ENCODE data around the gene KLHDC1. TPM values are rescaled to one million over a fixed set of nuclear protein-coding genes. Genes with fewer than 3 reads are reported as not detected.
A peak's percentile ranks its signal among the peaks of the same experiment; 100 is the strongest.
"Not testable (repeated sequence)": the region's sequence is repeated elsewhere in the genome, so short reads cannot be mapped to it uniquely, and the experiment has no call there.

Gene KLHDC1
- total RNA-seq, 1 donor from 2014 or later, result 2.1 TPM

DNA sequence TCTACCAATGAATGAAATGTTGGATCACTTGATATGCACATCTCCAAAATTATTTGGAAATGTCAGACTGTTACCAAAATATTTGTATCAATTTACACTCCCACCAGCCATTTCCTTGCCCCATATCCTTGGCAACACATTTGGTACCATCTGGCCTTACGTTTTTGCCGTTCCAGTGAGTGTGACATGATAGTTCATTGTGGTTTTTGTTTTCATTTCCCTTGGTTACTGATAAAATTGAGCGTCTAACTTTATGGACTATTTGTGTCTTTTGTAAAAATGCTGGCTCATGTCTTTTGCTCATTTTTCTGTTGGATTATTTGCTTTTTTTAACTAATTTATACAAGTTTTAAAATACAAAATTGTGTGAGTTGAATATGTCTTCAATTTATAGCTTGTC, 11.0 kb downstream of the KLHDC1 start:
- Mint-ChIP-seq H3K27ac (ENCODE audit: unreplicated experiment) (no peak overlapping the region), H3K36me3 (ENCODE audit: low read depth) (peaks cover 2% of the 10 kb centered on the region), H3K9me3 (no peaks in the 10 kb centered on the region), H3K27me3 (ENCODE audit: low read depth) (no peaks in the 10 kb centered on the region), H3K4me3 (no peak overlapping the region), H3K4me1 (no peaks in the 10 kb centered on the region)
- no peak for TF ChIP-seq CTCF (conservative IDR thresholded peaks at IDR 0.05)
- DNase-seq (ENCODE audit: low read depth, low spot score), result no peak

DNA sequence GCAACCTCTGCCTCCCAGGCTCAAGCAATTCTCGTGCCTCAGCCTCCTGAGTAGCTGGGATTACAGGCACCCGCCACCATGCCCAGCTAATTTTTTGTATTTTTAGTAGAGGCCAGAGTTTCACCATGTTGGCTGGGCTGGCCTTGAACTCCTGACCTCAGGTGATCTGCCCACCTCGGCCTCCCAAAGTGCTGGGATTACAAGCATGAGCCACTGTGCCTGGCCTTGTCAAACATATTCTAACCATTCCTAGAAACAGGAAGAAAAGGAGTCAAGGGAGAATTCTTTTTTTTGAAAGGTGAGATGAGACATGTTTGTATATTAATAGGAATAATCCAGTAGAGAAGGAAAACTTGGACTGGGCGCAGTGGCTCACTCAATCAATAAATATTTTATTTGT, 11.6 kb downstream of the KLHDC1 start:
- not testable (repeated sequence) for H3K27ac Mint-ChIP-seq (ENCODE audit: unreplicated experiment); H3K9me3 Mint-ChIP-seq; H3K36me3 Mint-ChIP-seq (ENCODE audit: low read depth); H3K4me1 Mint-ChIP-seq; H3K27me3 Mint-ChIP-seq (ENCODE audit: low read depth); DNase-seq (ENCODE audit: low read depth, low spot score); H3K4me3 Mint-ChIP-seq

DNA sequence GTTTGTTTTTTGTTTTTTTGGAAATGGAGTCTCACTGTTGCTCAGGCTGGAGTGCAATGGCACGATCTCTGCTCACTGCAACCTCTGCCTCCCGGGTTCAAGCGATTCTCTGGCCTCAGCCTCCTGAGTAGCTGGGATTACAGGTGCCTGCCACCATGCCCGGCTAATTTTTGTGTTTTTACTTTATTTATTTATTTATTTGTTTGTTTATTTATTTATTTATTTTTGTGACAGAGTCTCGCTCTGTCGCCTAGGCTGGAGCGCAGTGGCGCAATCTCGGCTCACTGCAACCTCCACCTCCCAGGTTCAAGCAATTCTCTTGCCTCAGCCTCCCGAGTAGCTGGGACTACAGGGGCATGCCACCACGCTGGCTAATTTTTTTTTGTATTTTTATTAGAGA, 18.1 kb downstream of the KLHDC1 start:
- not testable (repeated sequence) for H3K4me3 Mint-ChIP-seq; H3K27ac Mint-ChIP-seq (ENCODE audit: unreplicated experiment); H3K9me3 Mint-ChIP-seq; H3K27me3 Mint-ChIP-seq (ENCODE audit: low read depth); H3K4me1 Mint-ChIP-seq; H3K36me3 Mint-ChIP-seq (ENCODE audit: low read depth); DNase-seq (ENCODE audit: low read depth, low spot score)

DNA sequence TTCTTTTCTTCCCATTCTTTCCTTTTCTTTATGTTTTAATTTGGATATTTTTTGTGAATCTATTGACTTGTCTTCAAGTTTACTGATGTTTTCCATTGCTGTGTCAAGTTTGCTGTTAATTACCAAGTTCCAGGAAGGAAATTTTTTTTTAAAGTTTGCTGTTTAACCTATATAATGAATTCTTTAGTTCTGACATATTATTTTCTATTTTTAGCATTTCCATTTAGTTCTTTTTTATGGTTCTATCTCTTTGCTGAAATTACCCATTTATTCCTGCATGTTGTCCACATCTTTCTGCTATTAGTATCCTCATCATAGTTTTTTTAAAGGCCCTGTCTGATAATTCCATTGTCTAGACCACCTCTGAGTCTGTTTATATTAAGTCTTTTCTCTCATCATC, 27.8 kb downstream of the KLHDC1 start:
- H3K27me3 Mint-ChIP-seq (ENCODE audit: low read depth), result no peaks in the 10 kb centered on the region
- H3K4me1 Mint-ChIP-seq, result no peaks in the 10 kb centered on the region
- peaks cover 3% of the 10 kb centered on the region for H3K9me3 Mint-ChIP-seq
- no peak for DNase-seq (ENCODE audit: low read depth, low spot score)
- H3K27ac Mint-ChIP-seq (ENCODE audit: unreplicated experiment), result no peak overlapping the region
- H3K4me3 Mint-ChIP-seq, result no peak overlapping the region
- TF ChIP-seq CTCF (conservative IDR thresholded peaks at IDR 0.05), result no peak
- H3K36me3 Mint-ChIP-seq (ENCODE audit: low read depth), result peaks cover 10% of the 10 kb centered on the region

GRCh38 chr14:49721733-49722435, 29.0 kb downstream of the KLHDC1 start:
- not testable (repeated sequence) for H3K9me3 Mint-ChIP-seq; H3K4me1 Mint-ChIP-seq; H3K36me3 Mint-ChIP-seq (ENCODE audit: low read depth); DNase-seq (ENCODE audit: low read depth, low spot score); H3K4me3 Mint-ChIP-seq; H3K27me3 Mint-ChIP-seq (ENCODE audit: low read depth); H3K27ac Mint-ChIP-seq (ENCODE audit: unreplicated experiment)

DNA sequence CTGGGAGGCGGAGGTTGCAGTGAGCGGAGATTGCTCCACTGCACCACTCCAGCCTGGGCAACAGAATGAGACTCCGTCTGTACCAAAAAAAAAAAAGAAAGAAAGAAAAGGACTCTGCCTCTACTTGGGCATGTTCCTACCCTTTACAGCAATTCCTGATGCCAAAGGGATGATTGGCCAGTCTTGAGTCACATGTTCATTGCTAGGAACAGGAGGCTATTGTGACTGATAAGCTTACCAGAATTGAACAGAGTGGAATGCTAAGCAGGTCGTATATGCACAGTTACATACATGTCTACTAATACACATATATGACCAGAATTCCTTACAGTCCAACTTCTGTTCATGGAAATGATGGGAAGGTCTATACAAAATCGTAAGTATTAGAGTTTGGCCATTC, 34.3 kb downstream of the KLHDC1 start:
- no peak for TF ChIP-seq CTCF (conservative IDR thresholded peaks at IDR 0.05)
- peak overlapping the region; percentile 27 for H3K27ac Mint-ChIP-seq (ENCODE audit: unreplicated experiment)
- no peaks in the 10 kb centered on the region for H3K4me1 Mint-ChIP-seq
- DNase-seq (ENCODE audit: low read depth, low spot score), result no peak
- no peaks in the 10 kb centered on the region for H3K27me3 Mint-ChIP-seq (ENCODE audit: low read depth)
- no peak overlapping the region for H3K4me3 Mint-ChIP-seq
- H3K9me3 Mint-ChIP-seq, result no peaks in the 10 kb centered on the region
- H3K36me3 Mint-ChIP-seq (ENCODE audit: low read depth), result no peaks in the 10 kb centered on the region

GRCh38 chr14:49732896-49733295, 40.0 kb downstream of the KLHDC1 start:
- Mint-ChIP-seq H3K9me3 (no peaks in the 10 kb centered on the region), H3K27ac (ENCODE audit: unreplicated experiment) (no peak overlapping the region), H3K4me1 (peaks cover 4% of the 10 kb centered on the region), H3K4me3 (no peak overlapping the region), H3K27me3 (ENCODE audit: low read depth) (no peaks in the 10 kb centered on the region), H3K36me3 (ENCODE audit: low read depth) (no peaks in the 10 kb centered on the region)
- TF ChIP-seq CTCF (conservative IDR thresholded peaks at IDR 0.05), result no peak
- no peak for DNase-seq (ENCODE audit: low read depth, low spot score)
